ENCODE measurements around the gene SATL1. TPM values are rescaled to one million over a fixed set of nuclear protein-coding genes. Genes with fewer than 3 reads are reported as not detected.

SATL1 gene
- total RNA-seq, result not detected

- TF ChIP-seq CTCF (IDR thresholded peaks at IDR 0.05; ENCODE audit: low read depth), result no peak
Observed at GRCh38 chrX:85243761-85244449, at the start of gene SATL1, which contains the start of gene ZNF711. TSS of gene SATL1 (minus strand) at chrX:85243779. CDS start at chrX:85108968, 134,811 bp downstream. TSS of gene ZNF711 (plus strand) at chrX:85243991. CDS start at chrX:85247573, 3,582 bp downstream.

GRCh38 chrX:85288992-85289723, 45.6 kb upstream of the SATL1 start:
- no peak for TF ChIP-seq CTCF (IDR thresholded peaks at IDR 0.05; ENCODE audit: low read depth)

- TF ChIP-seq CTCF (IDR thresholded peaks at IDR 0.05; ENCODE audit: low read depth), result no peak
Observed at GRCh38 chrX:85244450-85245211, 1.1 kb upstream of the SATL1 start.

GRCh38 chrX:85243155-85243554, 424 bp downstream of the SATL1 start:
- no peak for TF ChIP-seq CTCF (IDR thresholded peaks at IDR 0.05; ENCODE audit: low read depth)

GRCh38 chrX:85223359-85223758, 20.2 kb downstream of the SATL1 start:
- TF ChIP-seq CTCF (IDR thresholded peaks at IDR 0.05; ENCODE audit: low read depth), result no peak

- no peak for TF ChIP-seq CTCF (IDR thresholded peaks at IDR 0.05; ENCODE audit: low read depth)
Observed at GRCh38 chrX:85221361-85221760, 22.2 kb downstream of the SATL1 start.

GRCh38 chrX:85215946-85216345, 27.6 kb downstream of the SATL1 start:
- no peak for TF ChIP-seq CTCF (IDR thresholded peaks at IDR 0.05; ENCODE audit: low read depth)
